AG10803 (cell line): ENCODE results near the gene KIFC3.
"Not testable (repeated sequence)": the region's sequence is repeated elsewhere in the genome, so short reads cannot be mapped to it uniquely, and the experiment has no call there.

Experiments used
- DNase-seq: peaks from one replicate; pipeline ENCODE4 v3.0.0; 2010; ENCODE audit warnings: low read depth
- H3K4me3 ChIP-seq: 2 replicates; pipeline ENCODE4 v1.5.1; 2011; ENCODE audit warnings: mild to moderate bottlenecking, low read length, control low read depth
- TF ChIP-seq, protein P1 (sequence below): conservative IDR thresholded peaks from 2 replicates; pipeline ENCODE4 v1.5.1; 2011; ENCODE audit warnings: mild to moderate bottlenecking, low read length, control low read depth, inconsistent platforms

Gene KIFC3

DNA sequence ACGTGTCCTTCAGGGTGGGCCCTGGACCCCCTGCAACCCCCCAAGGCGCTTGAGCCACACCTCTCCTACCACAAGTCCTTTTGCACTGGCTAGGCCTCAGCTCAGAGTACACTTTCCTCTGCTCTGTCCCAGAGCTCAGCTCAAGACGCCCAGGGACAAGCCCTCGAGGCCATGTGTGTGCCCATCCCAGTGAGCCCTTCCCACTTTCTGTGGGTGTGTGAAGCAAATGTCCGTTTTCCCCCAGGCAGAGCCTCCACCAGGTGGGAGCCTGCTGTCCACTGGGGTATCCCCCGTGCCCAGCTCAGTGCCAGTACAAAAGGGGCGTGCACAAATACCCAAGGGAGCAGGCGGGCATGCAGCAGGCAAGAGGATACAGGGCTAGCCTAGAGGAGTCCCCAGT lies 18.4 kb downstream of the KIFC3 start:
- TF ChIP-seq, protein P1, sequence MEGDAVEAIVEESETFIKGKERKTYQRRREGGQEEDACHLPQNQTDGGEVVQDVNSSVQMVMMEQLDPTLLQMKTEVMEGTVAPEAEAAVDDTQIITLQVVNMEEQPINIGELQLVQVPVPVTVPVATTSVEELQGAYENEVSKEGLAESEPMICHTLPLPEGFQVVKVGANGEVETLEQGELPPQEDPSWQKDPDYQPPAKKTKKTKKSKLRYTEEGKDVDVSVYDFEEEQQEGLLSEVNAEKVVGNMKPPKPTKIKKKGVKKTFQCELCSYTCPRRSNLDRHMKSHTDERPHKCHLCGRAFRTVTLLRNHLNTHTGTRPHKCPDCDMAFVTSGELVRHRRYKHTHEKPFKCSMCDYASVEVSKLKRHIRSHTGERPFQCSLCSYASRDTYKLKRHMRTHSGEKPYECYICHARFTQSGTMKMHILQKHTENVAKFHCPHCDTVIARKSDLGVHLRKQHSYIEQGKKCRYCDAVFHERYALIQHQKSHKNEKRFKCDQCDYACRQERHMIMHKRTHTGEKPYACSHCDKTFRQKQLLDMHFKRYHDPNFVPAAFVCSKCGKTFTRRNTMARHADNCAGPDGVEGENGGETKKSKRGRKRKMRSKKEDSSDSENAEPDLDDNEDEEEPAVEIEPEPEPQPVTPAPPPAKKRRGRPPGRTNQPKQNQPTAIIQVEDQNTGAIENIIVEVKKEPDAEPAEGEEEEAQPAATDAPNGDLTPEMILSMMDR, result no peak
- DNase-seq, result no peak
- H3K4me3 ChIP-seq, result no peak overlapping the region

DNA sequence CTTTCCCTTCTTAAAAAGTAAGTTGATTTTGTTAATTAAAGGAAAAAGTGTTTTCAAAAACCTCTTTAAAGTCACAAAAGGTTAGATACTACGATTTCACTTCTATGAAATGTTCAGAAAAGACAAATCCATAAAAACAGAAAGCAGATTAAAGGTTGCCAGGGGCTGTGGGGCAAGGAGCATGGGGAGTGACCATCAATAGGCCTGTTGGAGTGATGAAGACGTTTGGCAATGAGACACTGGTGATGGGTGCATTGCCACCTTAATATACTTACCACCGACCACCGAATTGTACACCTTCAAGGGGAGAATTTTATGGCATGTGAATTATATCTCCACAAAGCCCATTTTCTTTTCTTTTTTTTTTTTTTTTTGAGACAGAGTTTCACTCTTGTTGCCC lies 19.2 kb downstream of the KIFC3 start:
- no peak for DNase-seq
- H3K4me3 ChIP-seq, result no peak overlapping the region
- TF ChIP-seq, protein P1, result no peak

DNA sequence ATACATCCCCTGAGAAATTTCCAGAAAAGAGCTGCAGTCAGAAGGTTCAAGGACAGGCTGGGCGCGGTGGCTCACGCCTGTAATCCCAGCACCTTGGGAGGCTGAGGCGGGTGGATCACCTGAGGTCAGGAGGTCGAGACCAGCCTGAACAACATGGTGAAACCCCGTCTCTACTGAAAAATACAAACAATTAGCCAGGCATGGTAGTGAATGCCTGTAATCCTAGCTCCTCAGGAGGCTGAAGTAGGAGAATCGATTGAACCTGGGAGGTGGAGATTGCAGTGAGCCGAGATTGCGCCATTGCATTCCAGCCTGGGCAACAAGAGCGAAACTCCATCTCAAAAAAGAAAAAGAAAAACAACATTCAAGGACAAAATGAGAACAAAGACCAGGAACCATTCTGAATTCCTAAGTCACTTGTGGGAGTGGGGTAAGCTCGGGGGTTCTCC lies 19.7 kb downstream of the KIFC3 start:
- not testable (repeated sequence) for H3K4me3 ChIP-seq

DNA sequence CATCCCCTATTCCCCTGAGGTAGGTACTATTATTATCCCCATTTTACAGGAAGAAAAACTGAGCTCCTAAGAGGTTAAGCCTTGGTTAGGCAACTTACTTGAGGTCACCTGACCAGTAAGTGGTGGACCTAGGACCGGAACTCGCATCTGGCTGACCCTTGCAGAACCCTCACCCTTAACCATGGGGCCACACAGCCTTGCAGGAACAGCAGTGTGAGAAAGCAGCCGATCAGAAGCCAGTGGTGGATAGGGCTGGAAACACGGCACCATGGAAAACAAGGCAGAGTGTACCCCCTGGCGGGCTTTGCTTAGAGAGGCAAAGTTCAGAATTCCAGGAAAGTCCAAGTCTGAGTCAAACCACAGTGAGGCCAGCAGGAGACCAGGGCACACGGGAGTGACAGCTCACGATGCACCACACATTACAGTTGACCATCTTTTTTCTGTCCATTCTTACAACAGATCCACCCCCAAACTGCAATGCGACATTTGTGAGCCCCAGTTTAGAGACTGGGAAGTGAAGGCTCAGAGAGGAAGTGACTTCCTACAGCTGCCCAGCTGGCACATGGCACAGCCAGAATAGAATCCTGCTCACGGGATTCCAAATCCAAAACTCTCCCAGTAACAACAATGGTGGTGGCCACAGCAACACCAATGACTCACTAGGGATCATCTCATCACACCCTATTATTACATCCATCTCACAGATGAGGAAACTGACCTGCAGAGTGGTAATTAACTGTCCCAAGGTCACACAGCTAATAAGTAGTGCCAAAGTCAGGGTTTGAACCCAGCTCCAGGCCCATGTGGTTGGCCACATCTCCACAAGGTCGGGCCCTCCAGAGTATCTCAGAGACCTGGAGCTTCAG lies 20.3 kb downstream of the KIFC3 start:
- no peak overlapping the region for H3K4me3 ChIP-seq
- TF ChIP-seq, protein P1, result no peak
- peak; percentile 66 for DNase-seq

More for the DNA sequence above, 19.7 kb downstream of the KIFC3 start:
- not testable (repeated sequence) for DNase-seq

DNA sequence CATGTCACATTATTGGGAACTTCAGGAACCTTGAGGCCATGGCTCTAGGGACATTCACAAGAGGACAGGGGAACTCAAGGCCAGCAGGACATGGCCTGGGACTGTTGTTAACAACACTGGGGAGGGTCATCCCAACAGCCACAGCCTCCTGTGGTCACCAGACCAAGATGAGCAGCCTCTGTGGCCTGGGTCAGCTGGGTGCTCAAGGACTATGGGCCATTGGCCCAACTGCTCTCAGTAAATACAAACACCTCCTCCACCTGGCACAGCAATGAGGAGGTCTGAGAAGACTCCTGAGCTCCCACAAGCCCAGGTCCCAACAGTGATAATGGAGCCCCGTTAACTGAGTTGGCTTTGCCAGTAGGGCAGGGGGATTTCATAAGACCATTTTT lies 20.9 kb downstream of the KIFC3 start:
- DNase-seq, result no peak
- no peak overlapping the region for H3K4me3 ChIP-seq
- TF ChIP-seq, protein P1, result no peak

DNA sequence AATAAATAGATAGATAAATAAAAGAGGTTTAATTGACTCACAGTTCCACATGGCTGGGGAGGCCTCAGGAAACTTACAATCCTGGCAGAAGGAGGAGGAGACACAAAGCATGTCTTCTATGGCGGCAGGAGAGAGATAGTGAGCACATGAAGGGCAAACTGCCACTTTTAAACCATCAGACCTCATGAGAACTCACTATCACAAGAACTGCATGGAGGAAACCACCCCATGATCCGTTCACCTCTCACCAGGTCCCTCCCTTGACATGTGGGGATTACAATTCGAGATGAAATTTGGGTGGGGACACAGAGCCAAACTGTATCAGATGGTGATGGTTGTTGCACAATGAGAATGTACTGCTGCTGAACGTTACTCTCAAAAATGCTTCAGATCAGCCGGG lies 22.5 kb downstream of the KIFC3 start:
- not testable (repeated sequence) for DNase-seq, H3K4me3 ChIP-seq

DNA sequence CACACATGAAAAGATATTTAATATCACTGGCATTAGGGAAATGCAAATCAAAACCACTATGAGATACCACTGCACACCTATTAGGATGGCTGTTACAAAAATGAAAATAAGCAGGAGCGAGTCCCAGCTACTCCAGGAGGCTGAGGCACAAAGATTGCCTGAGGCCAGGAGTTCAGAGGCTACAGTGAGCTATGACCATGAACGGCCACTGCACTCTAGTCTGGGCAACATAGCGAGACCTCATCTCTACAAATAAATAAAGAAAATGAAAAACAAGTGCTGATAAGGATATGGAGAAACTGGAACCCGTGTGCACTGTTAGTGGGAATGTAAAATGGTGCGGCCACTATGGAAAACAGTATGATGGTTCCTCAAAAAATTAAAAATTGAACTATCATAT lies 23.6 kb downstream of the KIFC3 start:
- no peak for DNase-seq
- TF ChIP-seq, protein P1, result no peak
- no peak overlapping the region for H3K4me3 ChIP-seq

DNA sequence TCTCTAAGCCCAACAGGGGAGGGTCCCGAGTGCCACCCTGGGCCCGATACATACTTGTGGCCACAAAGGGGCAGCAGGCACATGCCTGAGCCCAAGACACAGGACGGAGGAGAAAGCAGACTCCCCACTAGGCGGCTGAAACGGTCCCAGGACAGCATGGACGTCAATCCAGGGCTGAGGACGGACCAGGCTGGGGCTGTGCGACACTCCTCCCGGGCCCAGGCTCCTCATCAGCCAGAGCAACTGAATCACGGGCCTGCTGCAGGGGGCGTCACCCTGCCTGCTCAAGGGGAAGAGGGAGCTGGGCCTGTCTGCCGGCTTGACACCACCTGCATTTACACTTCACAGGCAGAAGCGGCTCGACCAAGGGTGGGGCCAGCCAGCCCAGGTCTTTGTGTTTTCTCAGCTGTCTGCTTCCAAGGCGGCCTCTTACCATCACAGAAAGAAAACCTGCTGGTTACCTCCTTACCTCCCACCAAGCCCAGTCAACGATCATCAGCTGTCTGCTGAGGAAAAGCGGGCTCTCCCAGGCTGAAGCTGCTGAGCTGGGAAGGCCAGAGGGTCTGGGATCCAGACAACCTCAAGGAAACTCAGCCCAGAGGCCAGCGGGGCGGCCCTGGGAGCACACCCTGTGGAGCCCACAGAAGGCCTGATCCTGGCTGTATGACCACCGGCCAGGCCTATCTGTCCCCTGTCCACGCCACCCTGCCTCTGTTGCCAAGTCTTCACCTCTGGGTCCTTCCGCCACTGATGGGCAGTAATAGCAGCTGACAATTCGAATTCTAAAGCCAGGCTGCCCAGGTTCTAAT lies 26.4 kb downstream of the KIFC3 start:
- TF ChIP-seq, protein P1, result no peak
- DNase-seq, result no peak
- H3K4me3 ChIP-seq, result no peak overlapping the region
